Activated T-cell treated with anti-CD3 and anti-CD28 coated beads, Interleukin-2, amount 50 U/mL, for 4 hours (primary cell): ENCODE data around the gene KCNQ2. TPM values are rescaled to one million over a fixed set of nuclear protein-coding genes. Genes with fewer than 3 reads are reported as not detected.
A peak's percentile ranks its signal among the peaks of the same experiment; 100 is the strongest.

ENCODE experiments used
- ATAC-seq, 2 donors: fragments of 200-7000 bp; cut with Tn5 transposase; one replicate each; pipeline ENCODE4 v1.10.0; 2021
- DNase-seq: peaks from one replicate; pipeline ENCODE4 v3.0.0-alpha.2; 2020
- H3K27me3 Mint-ChIP-seq: one replicate; pipeline ENCODE4 v1.8.0; 2021; ENCODE audit warnings: low read depth, mixed read lengths
- H3K36me3 Mint-ChIP-seq: one replicate; pipeline ENCODE4 v1.8.0; 2022; ENCODE audit warnings: mixed read lengths; ENCODE audit not compliant: insufficient read depth
- H3K4me1 Mint-ChIP-seq: one replicate; pipeline ENCODE4 v1.8.0; 2021; ENCODE audit warnings: low read depth, mixed read lengths
- H3K4me3 Mint-ChIP-seq: one replicate; pipeline ENCODE4 v1.8.0; 2021; ENCODE audit warnings: mild to moderate bottlenecking, moderate library complexity, mixed read lengths
- H3K9me3 Mint-ChIP-seq: one replicate; pipeline ENCODE4 v1.8.0; 2021; ENCODE audit warnings: mixed read lengths
- total RNA-seq, 3 donors: library from RNA; stranded (reverse); gene quantifications; one replicate each; pipeline ENCODE4 v1.2.1, GENCODE V29; 2021

The KCNQ2 gene
- total RNA-seq, 3 donors from 2014 or later = not detected

DNA sequence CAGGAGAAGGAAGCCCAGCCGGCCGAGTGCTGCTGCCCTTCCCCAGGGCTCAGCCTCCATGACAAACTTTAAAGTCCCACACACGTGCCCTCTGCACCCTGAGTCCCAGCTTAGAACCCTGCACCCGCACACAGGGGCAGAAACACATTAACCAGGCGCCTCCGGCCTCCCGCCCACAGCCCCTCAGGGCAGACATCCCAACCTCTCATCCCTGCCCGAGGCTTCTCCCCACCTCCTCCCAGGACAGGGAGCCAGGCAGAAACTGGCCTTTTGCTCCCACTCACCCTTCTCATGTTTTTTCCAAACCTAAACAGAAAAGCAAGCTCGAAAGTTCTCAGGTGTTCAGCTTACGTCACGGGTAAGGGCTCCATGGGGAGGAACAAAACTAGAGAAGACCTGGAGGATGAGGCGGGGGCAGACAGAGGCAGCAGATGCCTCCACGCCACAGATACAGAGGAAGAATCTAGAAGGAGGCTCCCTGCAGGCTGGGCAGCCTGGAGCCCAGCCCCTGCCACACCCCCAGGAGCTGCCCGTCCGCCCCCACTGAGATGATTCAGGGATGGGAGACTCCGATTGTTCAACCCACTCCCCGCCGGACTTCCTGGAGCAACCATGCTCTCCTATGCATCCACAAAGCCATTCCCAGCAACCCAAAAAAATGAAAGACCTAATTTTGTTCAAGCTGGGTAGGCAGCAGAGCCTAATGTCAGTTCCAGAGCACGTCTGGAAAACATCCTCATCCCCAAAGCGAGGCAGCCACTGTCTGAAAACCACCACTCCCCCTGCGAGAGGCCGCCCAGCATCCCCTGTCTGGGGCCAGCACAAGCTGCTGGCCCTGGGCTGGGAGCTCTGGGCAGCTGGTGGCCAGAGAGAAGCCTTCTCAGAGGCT, 8.8 kb downstream of the KCNQ2 start:
- no peaks in the 10 kb centered on the region for H3K9me3 Mint-ChIP-seq

DNA sequence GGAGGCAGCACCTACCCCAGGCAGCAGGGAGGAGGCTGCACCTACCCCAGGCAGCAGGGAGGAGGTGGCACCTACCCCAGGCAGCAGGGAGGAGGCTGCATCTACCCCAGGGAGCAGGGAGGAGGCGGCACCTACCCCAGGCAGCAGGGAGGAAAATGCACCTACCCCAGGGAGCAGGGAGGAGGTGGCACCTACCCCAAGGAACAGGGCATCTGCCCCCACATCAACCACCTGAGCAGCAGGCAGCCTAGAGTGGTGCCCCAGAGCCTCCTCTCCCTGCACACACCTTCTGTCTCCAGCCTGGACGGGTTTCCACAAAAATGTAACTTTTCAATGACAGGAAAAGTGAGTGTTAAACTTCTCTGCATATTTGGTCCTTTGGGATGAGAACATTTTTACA, 10.2 kb downstream of the KCNQ2 start:
- Mint-ChIP-seq H3K4me3 (no peak overlapping the region), H3K36me3 (no peaks in the 10 kb centered on the region), H3K27me3 (peaks cover 46% of the 10 kb centered on the region), H3K9me3 (no peaks in the 10 kb centered on the region), H3K4me1 (no peaks in the 10 kb centered on the region)
- no peak for DNase-seq
- no peak for ATAC-seq

More for the DNA sequence above, 8.8 kb downstream of the KCNQ2 start:
- Mint-ChIP-seq H3K4me1 (no peaks in the 10 kb centered on the region), H3K36me3 (no peaks in the 10 kb centered on the region), H3K4me3 (no peak overlapping the region), H3K27me3 (peaks cover 48% of the 10 kb centered on the region)
- DNase-seq (no peak), ATAC-seq (no peak)

DNA sequence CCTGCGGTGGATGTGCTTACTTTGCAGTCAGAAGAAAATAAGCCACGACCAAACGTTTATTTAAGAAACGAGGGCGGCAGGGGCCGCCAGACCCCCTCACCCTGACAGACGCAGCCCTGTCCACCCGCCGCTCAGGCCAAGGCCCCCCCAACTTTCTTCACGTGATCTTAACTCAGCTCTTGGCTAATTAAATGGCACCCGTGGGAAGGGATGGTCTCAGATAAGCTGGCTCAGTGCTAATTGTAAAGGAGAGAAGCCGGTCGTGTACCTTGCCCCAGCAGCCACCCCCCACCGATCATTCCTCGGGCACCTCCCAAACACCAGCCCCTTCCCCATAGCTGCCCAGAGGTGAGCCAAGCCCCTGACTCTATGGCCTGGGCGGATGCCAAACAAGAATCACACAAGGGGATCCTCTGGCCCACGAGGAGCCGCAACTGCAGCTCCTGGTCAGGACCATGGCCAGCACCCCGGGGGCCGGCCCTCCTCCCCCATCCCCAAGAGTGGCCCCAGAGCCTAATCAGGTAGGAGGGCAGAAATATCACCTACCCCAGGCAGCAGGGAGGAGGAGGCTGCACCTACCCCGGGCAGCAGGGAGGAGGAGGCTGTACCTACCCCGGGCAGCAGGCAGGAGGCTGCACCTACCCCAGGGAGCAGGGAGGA, 11.2 kb downstream of the KCNQ2 start:
- Mint-ChIP-seq H3K4me1 (no peaks in the 10 kb centered on the region), H3K9me3 (no peaks in the 10 kb centered on the region), H3K36me3 (no peaks in the 10 kb centered on the region), H3K27me3 (peaks cover 45% of the 10 kb centered on the region), H3K4me3 (no peak overlapping the region)
- DNase-seq = no peak
- ATAC-seq = no peak

DNA sequence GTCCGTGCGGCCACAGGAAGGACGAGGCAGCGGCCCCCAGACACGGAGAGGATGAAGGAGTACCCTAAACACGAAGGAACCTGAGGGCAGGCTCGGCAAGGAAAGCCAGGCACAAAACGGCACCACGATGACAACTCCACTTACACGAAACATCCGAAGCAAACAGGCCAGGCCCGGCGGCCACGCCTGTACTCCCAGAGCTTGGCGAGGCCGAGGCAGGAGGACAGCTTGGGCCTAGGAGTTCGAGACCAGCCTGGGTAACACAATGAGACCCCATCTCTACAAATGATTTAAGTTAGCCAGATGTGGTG, 13.4 kb downstream of the KCNQ2 start:
- Mint-ChIP-seq H3K9me3 (no peaks in the 10 kb centered on the region), H3K4me1 (peaks cover 2% of the 10 kb centered on the region), H3K4me3 (no peak overlapping the region), H3K27me3 (peaks cover 47% of the 10 kb centered on the region), H3K36me3 (no peaks in the 10 kb centered on the region)
- DNase-seq = no peak
- no peak for ATAC-seq

DNA sequence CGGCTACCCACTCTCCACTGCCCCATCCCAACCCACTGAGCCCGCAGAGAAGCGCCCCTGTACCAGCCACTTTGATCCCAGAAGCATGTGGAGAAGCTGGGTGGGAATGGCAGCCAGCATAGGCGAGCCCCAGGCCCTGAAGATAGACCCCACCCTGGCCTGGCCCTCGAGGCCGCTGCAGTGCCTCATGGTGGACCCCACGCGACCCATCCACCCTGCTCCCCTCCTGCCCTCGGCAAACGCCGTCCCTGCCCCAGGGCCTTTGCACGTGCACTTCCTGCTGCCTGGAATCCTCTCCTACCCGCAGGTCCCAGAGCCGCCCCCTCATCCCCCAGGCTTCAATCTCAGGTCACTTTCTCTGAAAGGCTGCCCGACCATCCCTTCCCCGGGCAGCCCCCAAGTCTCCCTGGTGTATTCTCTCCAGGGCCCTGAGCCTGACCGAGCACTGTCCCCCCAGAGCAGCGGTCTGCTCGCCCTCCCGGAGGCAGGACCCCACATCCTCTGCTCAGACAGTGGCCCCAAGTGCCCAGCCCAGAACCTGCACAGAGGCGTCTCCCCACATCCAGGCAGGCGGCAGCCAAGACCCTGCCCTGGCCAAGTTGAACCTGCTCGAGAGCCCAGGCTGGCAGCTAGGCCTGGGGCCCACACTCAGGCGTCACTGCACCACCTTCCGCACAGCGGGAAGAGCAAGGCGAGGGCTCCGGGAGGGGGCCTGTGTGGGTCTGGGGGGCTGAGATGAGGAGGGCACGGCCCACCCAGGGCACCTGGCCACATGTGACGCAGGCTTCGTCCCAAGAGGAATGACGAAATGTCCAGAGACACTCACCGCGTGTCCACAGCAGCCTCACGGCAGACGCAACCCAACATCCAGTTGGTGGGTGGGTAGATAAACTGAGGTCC, 14.0 kb downstream of the KCNQ2 start:
- Mint-ChIP-seq H3K27me3 (peaks cover 47% of the 10 kb centered on the region), H3K4me1 (peaks cover 5% of the 10 kb centered on the region), H3K9me3 (no peaks in the 10 kb centered on the region), H3K36me3 (no peaks in the 10 kb centered on the region), H3K4me3 (no peak overlapping the region)
- DNase-seq = no peak
- ATAC-seq = no peak

DNA sequence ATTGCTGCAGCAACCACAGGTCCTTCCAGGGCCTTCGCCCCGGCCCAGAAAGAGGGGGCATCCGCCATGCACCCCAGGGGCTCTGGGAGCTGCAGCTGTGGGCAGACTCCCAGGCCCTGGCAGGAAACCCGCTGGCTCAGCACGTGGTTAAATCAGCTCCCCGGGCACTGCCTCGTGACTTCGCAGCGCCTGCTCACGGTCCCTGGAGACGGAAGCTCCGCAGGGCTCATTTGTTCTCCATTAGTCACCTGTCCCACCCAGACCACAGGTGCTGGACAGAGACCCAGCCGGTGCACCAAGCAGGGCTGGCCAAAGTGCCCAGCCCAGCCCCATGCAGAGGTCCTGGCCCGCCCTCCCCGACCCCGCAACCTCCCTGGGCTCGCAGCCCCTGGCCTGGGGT, 14.7 kb downstream of the KCNQ2 start:
- H3K4me3 Mint-ChIP-seq = no peak overlapping the region
- ATAC-seq (no peak), DNase-seq (no peak)
- peaks cover 42% of the 10 kb centered on the region for H3K27me3 Mint-ChIP-seq
- H3K4me1 Mint-ChIP-seq = peaks cover 5% of the 10 kb centered on the region
- no peaks in the 10 kb centered on the region for H3K9me3 Mint-ChIP-seq
- H3K36me3 Mint-ChIP-seq = no peaks in the 10 kb centered on the region

DNA sequence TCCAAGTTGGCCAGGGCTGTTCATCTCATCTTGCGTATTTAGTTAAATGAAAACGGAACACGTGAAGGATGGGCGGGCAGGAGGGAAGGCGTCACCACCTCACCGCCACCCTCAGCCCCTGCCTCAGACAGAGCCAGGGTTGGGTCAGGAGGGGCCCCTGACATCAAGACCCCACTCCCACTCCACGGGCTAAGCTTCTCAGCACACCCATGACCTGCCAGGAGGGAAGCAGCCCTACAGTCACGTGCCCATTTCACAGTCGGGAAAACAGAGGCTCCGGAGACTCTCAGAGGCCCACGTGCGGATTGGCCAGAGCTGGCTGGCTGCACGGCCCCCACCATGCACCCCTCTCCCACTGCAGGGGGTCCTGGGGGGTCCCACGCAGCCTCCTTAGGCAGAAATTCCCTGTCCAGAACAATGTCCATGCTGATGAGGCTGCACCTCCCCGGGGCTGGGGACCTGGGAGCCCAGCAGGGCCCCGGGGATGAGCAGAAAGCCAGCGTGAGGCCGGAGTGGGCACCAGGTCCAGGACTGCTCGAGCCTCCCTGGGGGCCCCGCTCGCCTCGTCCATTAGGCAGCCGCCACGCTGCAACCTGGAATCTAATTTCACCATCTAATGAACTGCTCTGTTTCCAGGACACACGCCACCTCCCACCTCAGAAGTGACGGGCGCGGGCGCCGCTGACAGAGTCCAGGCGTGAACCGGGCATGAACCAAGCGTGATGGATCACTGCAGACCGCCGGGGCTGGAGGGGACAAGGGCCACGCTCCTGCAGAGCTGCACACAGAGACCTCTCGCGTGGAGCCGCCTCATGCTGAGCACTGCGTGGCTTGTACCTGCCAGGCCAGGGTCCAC, 15.8 kb downstream of the KCNQ2 start:
- ATAC-seq (no peak), DNase-seq (no peak)
- peaks cover 5% of the 10 kb centered on the region for H3K4me1 Mint-ChIP-seq
- H3K27me3 Mint-ChIP-seq = peaks cover 39% of the 10 kb centered on the region
- H3K4me3 Mint-ChIP-seq = no peak overlapping the region
- no peaks in the 10 kb centered on the region for H3K36me3 Mint-ChIP-seq
- no peaks in the 10 kb centered on the region for H3K9me3 Mint-ChIP-seq

DNA sequence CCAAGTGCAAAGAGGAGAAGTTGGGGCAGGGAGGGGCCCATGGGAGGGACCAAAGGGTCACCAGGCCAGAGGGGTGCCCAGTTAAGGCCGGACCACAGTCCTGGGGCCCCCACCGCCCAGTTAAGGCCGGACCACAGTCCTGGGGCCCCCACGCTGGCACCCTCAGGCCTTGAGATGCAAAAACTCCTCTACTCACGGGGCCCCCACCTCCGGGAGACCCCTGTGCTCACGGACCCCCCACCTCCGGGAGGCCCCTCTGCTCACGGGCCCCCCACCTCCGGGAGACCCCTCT, 16.9 kb downstream of the KCNQ2 start:
- Mint-ChIP-seq H3K27me3 (peaks cover 30% of the 10 kb centered on the region), H3K9me3 (no peaks in the 10 kb centered on the region), H3K36me3 (no peaks in the 10 kb centered on the region), H3K4me3 (no peak overlapping the region), H3K4me1 (peaks cover 5% of the 10 kb centered on the region)
- ATAC-seq (no peak), DNase-seq (no peak)

DNA sequence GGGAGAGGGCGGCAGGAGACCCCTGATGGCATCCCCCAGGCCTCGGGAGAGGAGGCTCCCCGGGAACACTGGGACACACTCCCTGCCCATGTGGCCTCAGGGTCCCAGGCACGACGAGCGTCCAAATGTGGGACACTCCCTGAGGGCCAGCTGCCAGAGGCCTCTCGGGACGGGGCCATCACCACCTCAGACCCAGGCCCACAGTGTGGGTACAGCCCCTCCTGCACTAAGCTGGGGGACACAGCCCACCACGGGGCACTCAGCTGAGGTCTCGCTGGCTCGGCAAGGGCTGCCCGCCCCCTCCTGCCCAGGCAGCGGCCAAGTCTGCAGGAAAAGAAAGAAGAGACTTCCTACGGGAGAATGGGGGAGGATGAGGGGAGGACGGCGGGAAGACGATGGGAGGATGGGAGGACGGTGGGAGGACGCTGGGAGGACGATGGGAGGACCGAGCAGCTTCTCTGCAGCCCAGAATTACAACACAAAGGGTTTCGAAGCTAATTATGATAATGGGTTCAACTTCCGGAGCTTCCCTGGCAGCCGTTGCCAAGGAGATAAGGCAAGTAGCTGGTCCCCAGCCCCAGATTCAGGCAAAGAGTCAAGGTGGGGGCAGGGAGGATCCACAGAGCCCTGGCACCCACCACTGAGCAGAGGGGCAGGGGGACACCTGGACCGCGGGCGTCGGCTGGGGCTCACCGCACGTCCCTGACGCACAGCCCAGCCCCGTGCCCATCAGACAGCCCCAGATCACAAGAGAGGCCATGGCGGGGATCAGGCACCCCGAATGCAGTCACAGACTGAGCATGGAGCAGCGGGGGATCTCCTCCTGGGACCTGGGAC, 17.5 kb downstream of the KCNQ2 start:
- H3K4me1 Mint-ChIP-seq = peaks cover 5% of the 10 kb centered on the region
- no peak overlapping the region for H3K4me3 Mint-ChIP-seq
- H3K27me3 Mint-ChIP-seq = peaks cover 27% of the 10 kb centered on the region
- ATAC-seq = no peak
- H3K9me3 Mint-ChIP-seq = no peaks in the 10 kb centered on the region
- no peaks in the 10 kb centered on the region for H3K36me3 Mint-ChIP-seq
- no peak for DNase-seq

DNA sequence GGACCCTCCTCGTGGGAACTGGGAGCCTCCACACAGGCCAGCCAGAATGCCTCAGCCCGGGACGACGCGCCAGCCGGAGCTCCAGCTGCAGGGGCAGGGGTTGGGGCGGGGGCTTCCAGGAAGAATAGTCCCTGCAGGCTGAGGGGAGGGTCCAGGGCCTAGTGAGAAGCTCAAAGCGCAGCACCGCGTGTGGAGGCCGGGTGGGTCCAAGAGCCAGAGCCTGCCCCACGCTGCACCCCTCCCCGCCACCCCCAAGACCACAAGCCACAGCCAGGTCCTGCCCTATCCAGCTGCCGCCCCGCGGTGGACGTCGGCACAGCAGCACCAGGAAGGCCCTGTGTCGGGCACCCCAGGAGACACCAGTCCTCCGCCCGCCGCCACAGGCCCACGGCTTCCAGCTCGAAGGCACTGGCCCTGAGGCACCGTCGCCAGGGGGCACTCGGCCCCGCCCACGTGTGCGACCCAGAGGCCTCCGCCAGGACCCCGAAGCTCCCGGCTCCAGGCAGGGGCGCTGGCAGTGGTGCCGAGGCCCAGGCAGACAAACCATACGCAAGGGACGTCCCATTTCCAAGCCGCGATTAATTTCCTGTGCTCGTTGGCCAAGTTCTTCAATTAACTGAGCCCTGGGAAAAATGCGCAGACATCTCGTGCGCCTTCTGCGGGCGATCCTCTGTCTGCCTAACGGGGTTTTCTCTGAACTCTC, 19.5 kb downstream of the KCNQ2 start:
- H3K4me3 Mint-ChIP-seq = no peak overlapping the region
- no peak for DNase-seq
- peaks cover 30% of the 10 kb centered on the region for H3K27me3 Mint-ChIP-seq
- no peaks in the 10 kb centered on the region for H3K9me3 Mint-ChIP-seq
- H3K4me1 Mint-ChIP-seq = peaks cover 5% of the 10 kb centered on the region
- peak; percentile 53 to 57 for ATAC-seq
- no peaks in the 10 kb centered on the region for H3K36me3 Mint-ChIP-seq

DNA sequence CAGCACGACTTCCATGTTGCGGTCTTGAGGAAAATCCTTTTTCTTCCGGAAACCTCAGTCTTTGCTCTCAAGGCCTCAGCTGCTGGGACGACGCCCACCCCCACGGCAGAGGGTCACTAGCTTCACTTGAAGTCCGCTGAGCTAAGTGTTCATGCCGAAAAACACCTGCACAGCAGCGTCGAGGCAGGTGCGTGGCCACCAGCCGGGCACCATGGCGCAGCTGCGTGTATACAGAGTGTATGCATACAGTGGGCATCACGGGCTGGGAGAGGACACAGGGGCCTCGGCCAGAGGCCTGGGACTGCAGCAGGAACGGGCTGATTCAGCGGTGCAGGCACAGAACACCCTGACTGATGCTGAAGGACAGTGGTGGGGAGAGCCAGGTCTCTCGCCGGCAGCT, 20.1 kb downstream of the KCNQ2 start:
- Mint-ChIP-seq H3K4me3 (no peak overlapping the region), H3K36me3 (no peaks in the 10 kb centered on the region), H3K9me3 (no peaks in the 10 kb centered on the region), H3K4me1 (peaks cover 5% of the 10 kb centered on the region), H3K27me3 (peaks cover 35% of the 10 kb centered on the region)
- DNase-seq (no peak), ATAC-seq (no peak)

DNA sequence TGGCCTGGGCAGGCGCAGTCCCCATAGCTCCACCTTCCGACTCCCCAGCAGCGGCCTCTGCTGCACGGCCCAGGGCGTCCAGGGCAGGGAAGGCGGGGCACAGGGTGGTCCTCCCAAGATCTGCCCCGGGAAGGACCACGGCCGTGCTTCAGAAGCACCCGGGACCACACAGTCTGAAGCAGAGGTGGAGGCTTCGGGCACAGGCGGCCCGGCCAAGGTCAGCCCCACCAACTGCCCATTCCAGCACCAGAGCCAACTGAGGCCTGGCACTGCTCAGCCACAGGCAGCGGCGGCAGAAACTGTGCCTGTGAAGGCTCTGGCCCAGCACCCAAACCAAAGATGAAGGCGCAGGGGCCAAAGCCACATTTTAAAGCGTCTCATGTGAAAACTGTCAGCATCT, 20.6 kb downstream of the KCNQ2 start:
- no peak for ATAC-seq
- H3K4me1 Mint-ChIP-seq = peaks cover 5% of the 10 kb centered on the region
- no peaks in the 10 kb centered on the region for H3K36me3 Mint-ChIP-seq
- DNase-seq = no peak
- no peak overlapping the region for H3K4me3 Mint-ChIP-seq
- no peaks in the 10 kb centered on the region for H3K9me3 Mint-ChIP-seq
- peaks cover 39% of the 10 kb centered on the region for H3K27me3 Mint-ChIP-seq
